Measurements from ENCODE around the gene KRTAP1-5. TPM values are rescaled to one million over a fixed set of nuclear protein-coding genes. Genes with fewer than 3 reads are reported as not detected.

The KRTAP1-5 gene
- total and polyA plus RNA-seq, 7 donors: not detected

DNA sequence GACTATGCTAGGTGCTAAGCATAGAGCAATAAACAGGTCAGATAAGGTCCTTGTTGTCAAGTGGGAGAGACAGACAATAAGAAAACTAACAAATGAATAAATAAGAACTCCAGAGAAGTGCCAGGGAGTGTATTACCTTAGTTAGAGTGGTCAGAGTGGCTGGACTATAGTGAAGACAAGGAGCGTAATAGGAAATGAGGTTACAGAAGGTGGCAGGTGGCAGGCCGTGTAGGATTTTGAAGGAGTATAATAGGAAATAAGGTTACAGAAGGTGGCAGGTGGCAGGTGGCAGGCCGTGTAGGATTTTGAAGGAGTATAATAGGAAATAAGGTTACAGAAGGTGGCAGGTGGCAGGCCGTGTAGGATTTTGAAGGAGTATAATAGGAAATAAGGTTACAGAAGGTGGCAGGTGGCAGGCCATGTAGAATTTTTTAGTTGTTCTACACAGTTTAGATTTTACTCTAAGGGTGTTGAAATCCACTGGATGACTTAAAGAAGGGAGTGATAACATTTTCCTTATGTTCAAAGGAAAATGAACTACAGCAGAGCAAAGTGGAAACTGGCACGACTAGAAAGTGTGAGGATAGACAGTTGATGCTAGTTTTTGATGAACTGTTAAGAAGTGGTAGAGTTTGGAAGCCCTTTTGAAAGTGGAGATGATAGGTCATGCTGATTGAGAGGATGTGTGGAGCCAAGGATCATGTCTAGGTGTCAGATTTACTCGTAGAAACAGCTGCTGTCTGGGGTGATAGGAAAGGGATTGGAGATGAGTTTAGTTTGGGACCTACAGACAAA lies 14.5 kb downstream of the KRTAP1-5 start:
- no peaks in the 10 kb centered on the region for H3K36me3 ChIP-seq (ENCODE audit: insufficient read depth in 1 of 2, low read depth in 1 of 2)
- intact Hi-C loops (cut with DNase I): no loop called here
- H3K9me3 ChIP-seq: no peaks in the 10 kb centered on the region
- TF ChIP-seq, protein P1, sequence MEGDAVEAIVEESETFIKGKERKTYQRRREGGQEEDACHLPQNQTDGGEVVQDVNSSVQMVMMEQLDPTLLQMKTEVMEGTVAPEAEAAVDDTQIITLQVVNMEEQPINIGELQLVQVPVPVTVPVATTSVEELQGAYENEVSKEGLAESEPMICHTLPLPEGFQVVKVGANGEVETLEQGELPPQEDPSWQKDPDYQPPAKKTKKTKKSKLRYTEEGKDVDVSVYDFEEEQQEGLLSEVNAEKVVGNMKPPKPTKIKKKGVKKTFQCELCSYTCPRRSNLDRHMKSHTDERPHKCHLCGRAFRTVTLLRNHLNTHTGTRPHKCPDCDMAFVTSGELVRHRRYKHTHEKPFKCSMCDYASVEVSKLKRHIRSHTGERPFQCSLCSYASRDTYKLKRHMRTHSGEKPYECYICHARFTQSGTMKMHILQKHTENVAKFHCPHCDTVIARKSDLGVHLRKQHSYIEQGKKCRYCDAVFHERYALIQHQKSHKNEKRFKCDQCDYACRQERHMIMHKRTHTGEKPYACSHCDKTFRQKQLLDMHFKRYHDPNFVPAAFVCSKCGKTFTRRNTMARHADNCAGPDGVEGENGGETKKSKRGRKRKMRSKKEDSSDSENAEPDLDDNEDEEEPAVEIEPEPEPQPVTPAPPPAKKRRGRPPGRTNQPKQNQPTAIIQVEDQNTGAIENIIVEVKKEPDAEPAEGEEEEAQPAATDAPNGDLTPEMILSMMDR (IDR thresholded peaks at IDR 0.05): no peak
- no peaks in the 10 kb centered on the region for H3K4me1 ChIP-seq
- no peak for ATAC-seq
- no peak for DNase-seq
- no peak overlapping the region for H3K4me3 ChIP-seq
- 43 to 54% (median 44%) methylated on average over 6 of the region's 6 CpGs for WGBS, 3 donors
- no peak overlapping the region for H3K27ac ChIP-seq
- H3K27me3 ChIP-seq (ENCODE audit: insufficient read depth in 3 of 3, low read length in 2 of 3): peaks cover 0 to 4% (median 0%) of the 10 kb centered on the region in 3 donors

DNA sequence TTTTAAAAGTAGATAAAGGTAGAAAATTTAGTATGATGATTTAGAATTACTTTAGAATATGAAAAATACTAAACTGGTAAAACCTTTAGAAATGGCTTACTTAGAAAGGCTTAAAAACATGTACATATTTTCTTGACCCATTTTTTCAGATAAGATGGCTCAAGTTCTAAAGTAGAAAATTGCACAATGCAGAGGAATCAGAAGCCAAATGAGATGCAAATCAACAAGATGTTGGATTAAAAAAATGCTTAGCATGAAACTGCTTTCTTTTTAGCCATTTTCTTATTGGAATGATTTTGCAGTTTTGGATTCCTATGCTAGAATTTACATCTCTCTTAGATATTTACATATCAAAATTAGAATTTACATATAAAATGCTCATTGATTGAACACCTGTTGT lies 16.6 kb downstream of the KRTAP1-5 start:
- H3K4me3 ChIP-seq: no peak overlapping the region
- no peaks in the 10 kb centered on the region for H3K36me3 ChIP-seq (ENCODE audit: insufficient read depth in 1 of 2, low read depth in 1 of 2)
- peaks cover 0 to 7% (median 5%) of the 10 kb centered on the region in 3 donors for H3K27me3 ChIP-seq (ENCODE audit: insufficient read depth in 3 of 3, low read length in 2 of 3)
- H3K4me1 ChIP-seq: no peaks in the 10 kb centered on the region
- H3K27ac ChIP-seq: no peak overlapping the region
- DNase-seq (no peak), ATAC-seq (no peak)
- TF ChIP-seq, protein P1 (IDR thresholded peaks at IDR 0.05): no peak
- intact Hi-C loops (cut with DNase I): no loop called here
- no peaks in the 10 kb centered on the region for H3K9me3 ChIP-seq

DNA sequence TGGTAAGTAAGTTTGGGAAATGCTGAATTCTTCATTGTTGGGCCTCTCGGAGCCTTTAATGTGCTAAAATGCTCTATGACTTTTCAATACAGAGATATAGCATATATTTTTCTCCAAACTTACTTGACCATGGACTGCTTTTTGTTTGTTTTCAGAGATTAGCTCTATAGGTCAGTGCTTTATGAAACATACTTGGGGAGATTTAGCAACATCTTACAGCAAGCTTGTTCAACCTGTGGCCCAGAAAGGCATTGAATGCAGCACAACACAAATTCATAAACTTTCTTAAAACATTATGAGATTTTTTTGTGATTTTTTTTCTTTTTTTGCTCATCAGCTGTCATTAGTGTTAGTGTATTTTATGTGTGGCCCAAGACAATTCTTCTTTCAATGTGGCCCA lies 17.1 kb downstream of the KRTAP1-5 start:
- no peak for DNase-seq
- Histone ChIP-seq H3K27me3 (ENCODE audit: insufficient read depth in 3 of 3, low read length in 2 of 3) (peaks cover 0 to 7% (median 5%) of the 10 kb centered on the region in 3 donors), H3K27ac (no peak overlapping the region), H3K9me3 (no peaks in the 10 kb centered on the region), H3K4me3 (no peak overlapping the region), H3K36me3 (ENCODE audit: insufficient read depth in 1 of 2, low read depth in 1 of 2) (no peaks in the 10 kb centered on the region), H3K4me1 (no peaks in the 10 kb centered on the region)
- TF ChIP-seq, protein P1 (IDR thresholded peaks at IDR 0.05): no peak
- ATAC-seq: no peak
- 92 to 97% (median 97%) methylated on average over 1 of the region's 1 CpG for WGBS, 3 donors
- intact Hi-C loops (cut with DNase I): no loop called here

DNA sequence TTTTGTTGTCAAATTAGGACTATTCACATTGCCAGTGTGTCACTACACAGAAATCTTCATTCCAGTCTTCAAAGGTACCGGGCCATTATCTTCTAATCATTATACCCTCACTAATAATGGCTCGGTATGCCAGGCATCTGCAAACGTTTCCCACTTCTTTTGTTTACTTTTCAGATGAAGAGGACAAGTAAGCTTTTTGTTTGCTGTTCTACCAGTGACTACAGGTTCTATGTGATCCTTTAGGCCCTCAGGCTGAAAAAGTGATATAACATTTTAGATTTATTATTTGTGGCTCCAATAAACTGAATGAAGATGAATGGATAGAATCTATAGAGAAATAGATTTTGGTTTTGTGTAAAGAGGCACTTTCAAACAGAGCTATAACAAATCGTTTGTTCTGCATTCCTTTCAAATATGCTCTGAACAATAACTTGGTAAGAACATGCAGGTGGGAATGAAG lies 17.7 kb downstream of the KRTAP1-5 start:
- no peak for DNase-seq
- no peaks in the 10 kb centered on the region for H3K36me3 ChIP-seq (ENCODE audit: insufficient read depth in 1 of 2, low read depth in 1 of 2)
- peaks cover 0 to 7% (median 5%) of the 10 kb centered on the region in 3 donors for H3K27me3 ChIP-seq (ENCODE audit: insufficient read depth in 3 of 3, low read length in 2 of 3)
- H3K9me3 ChIP-seq: no peaks in the 10 kb centered on the region
- TF ChIP-seq, protein P1 (IDR thresholded peaks at IDR 0.05): no peak
- WGBS, 3 donors: 60 to 72% (median 63%) methylated on average over 4 of the region's 4 CpGs
- no peaks in the 10 kb centered on the region for H3K4me1 ChIP-seq
- H3K27ac ChIP-seq: no peak overlapping the region
- intact Hi-C loops (cut with DNase I): no loop called here
- ATAC-seq: no peak
- H3K4me3 ChIP-seq: no peak overlapping the region
